Fibroblast of lung (primary cell): ENCODE data around the gene IFT52. TPM values are rescaled to one million over a fixed set of nuclear protein-coding genes. Genes with fewer than 3 reads are reported as not detected.
"Not testable (repeated sequence)": the region's sequence is repeated elsewhere in the genome, so short reads cannot be mapped to it uniquely, and the experiment has no call there.

Experiments used
- DNase-seq, 2 donors: peaks; one replicate each; pipeline versions ENCODE4 v3.0.0 to v3.0.0-alpha.2; 2010; ENCODE audit warnings: low read depth in 2 of 2
- H2AFZ ChIP-seq: 2 replicates; pipeline ENCODE4 v1.5.1; 2012; ENCODE audit warnings: low read length, control low read depth, inconsistent platforms
- H3K27ac ChIP-seq: 2 replicates; pipeline ENCODE4 v1.5.1; 2011; ENCODE audit warnings: low read length, control low read depth; ENCODE audit not compliant: insufficient read depth
- H3K27me3 ChIP-seq: 2 replicates; pipeline ENCODE4 v1.5.1; 2011; ENCODE audit warnings: mild to moderate bottlenecking, low read length; ENCODE audit not compliant: control insufficient read depth, insufficient read depth
- H3K36me3 ChIP-seq: 2 replicates; pipeline ENCODE4 v1.5.1; 2011; ENCODE audit warnings: low read length; ENCODE audit not compliant: control insufficient read depth, insufficient read depth
- H3K4me1 ChIP-seq: 2 replicates; pipeline ENCODE4 v1.5.1; 2011; ENCODE audit warnings: low read length; ENCODE audit not compliant: control insufficient read depth, insufficient read depth; ENCODE audit errors: extremely low read depth
- H3K4me2 ChIP-seq: 2 replicates; pipeline ENCODE4 v1.5.1; 2011; ENCODE audit warnings: low read length, control low read depth; ENCODE audit not compliant: insufficient read depth; ENCODE audit errors: extremely low read depth
- H3K4me3 ChIP-seq, 4 experiments: fragments of 200-600 bp in 1 of 4; sonication (generic) in 1 of 4; replicated peaks in 1 of 4; 2 replicates each; pipeline ENCODE4 v1.5.1; 2011 to 2016; ENCODE audit warnings: low read length in 4 of 4, low read depth in 3 of 4, mild to moderate bottlenecking in 3 of 4, control low read depth in 2 of 4, inconsistent platforms in 1 of 4, mixed read lengths in 1 of 4; ENCODE audit not compliant: insufficient read depth in 1 of 4; ENCODE audit errors: control extremely low read depth in 1 of 4
- H3K79me2 ChIP-seq: 2 replicates; pipeline ENCODE4 v1.5.1; 2012; ENCODE audit warnings: mild to moderate bottlenecking, low read length, inconsistent platforms; ENCODE audit not compliant: control insufficient read depth, insufficient read depth
- H3K9ac ChIP-seq: 2 replicates; pipeline ENCODE4 v1.5.1; 2011; ENCODE audit warnings: mild to moderate bottlenecking, low read length, control low read depth; ENCODE audit not compliant: insufficient read depth
- H3K9me3 ChIP-seq: 2 replicates; pipeline ENCODE4 v1.5.1; 2012; ENCODE audit warnings: low read depth, low read length; ENCODE audit not compliant: control insufficient read depth, insufficient read depth
- H4K20me1 ChIP-seq: 2 replicates; pipeline ENCODE4 v1.5.1; 2011; ENCODE audit warnings: low read length; ENCODE audit not compliant: control insufficient read depth, insufficient read depth; ENCODE audit errors: extremely low read depth
- EZH2 ChIP-seq: IDR thresholded peaks from 2 replicates; pipeline ENCODE4 v1.5.1; 2012; ENCODE audit warnings: low read length, control low read depth, mild to moderate bottlenecking; ENCODE audit errors: missing control alignments
- polyA plus RNA-seq, 2 donors: library from polyadenylated mRNA; depleted of rRNA in 1 of 2; stranded (reverse) in 1 of 2; unstranded in 1 of 2; fragments of >200 nt; gene quantifications; 2 replicates each; pipeline ENCODE4 v1.2.1, GENCODE V29; 2011 to 2012; ENCODE audit warnings: missing spikeins in 1 of 2
- total RNA-seq: library from RNA; depleted of rRNA; stranded (reverse); fragments of >200 nt; gene quantifications from 2 replicates; pipeline ENCODE4 v1.2.1, GENCODE V29; 2014
- TF ChIP-seq, protein P1 (sequence below), 2 donors: IDR thresholded peaks in 1 of 2; conservative IDR thresholded peaks in 1 of 2; 1 replicate in 1 of 2; 2 replicates in 1 of 2; pipeline ENCODE4 v1.5.1; 2011 to 2012; ENCODE audit warnings: low read length in 2 of 2, control low read depth in 1 of 2, inconsistent platforms in 1 of 2, low read depth in 1 of 2, mild to moderate bottlenecking in 1 of 2

The IFT52 gene
- total and polyA plus RNA-seq, 2 donors (not counting 1 experiment from before 2014, with no cell fraction given), result 38.8 to 41.9 TPM

DNA sequence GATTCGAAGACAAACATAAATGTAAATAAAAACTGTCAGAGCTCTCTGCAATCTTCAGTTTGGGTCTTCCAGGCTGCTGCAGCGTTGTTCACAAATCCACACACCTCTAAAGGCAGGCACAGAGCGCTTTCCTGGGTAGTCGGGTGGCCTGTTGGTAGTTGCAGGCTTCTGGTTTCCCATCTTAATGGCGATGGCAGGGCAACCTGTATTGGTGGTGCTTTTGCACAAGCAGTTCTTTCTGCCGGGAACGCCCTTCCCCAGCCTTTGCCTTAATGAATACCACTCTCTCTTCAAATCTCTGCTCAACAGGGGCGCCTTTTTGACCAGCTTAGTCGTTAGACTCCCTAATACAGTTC, 723 bp upstream of the IFT52 start:
- TF ChIP-seq, protein P1, sequence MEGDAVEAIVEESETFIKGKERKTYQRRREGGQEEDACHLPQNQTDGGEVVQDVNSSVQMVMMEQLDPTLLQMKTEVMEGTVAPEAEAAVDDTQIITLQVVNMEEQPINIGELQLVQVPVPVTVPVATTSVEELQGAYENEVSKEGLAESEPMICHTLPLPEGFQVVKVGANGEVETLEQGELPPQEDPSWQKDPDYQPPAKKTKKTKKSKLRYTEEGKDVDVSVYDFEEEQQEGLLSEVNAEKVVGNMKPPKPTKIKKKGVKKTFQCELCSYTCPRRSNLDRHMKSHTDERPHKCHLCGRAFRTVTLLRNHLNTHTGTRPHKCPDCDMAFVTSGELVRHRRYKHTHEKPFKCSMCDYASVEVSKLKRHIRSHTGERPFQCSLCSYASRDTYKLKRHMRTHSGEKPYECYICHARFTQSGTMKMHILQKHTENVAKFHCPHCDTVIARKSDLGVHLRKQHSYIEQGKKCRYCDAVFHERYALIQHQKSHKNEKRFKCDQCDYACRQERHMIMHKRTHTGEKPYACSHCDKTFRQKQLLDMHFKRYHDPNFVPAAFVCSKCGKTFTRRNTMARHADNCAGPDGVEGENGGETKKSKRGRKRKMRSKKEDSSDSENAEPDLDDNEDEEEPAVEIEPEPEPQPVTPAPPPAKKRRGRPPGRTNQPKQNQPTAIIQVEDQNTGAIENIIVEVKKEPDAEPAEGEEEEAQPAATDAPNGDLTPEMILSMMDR (conservative IDR thresholded peaks at IDR 0.05 in 1 of 2, IDR thresholded peaks at IDR 0.05 in 1 of 2; ENCODE audit: low read depth in 1 of 2, low read length in 2 of 2), result no peak
- no peak for TF ChIP-seq EZH2
- Histone ChIP-seq H3K27me3 (no peaks in the 10 kb centered on the region), H3K4me2 (peak overlapping the region; percentile 98), H3K36me3 (no peaks in the 10 kb centered on the region), H3K4me3 (peak overlapping the region; percentile 85 to 95 (median 87)), H3K27ac (peak overlapping the region; percentile 99), H3K9me3 (no peaks in the 10 kb centered on the region), H3K4me1 (no peaks in the 10 kb centered on the region), H3K9ac (no peak overlapping the region), H2AFZ (peak overlapping the region; percentile 91), H3K79me2 (peaks cover 7% of the 10 kb centered on the region), H4K20me1 (no peaks in the 10 kb centered on the region)
- DNase-seq, result no peak

GRCh38 chr20:43601960-43602359, 11.2 kb downstream of the IFT52 start:
- not testable (repeated sequence) for H3K27me3 ChIP-seq, H2AFZ ChIP-seq, H3K9me3 ChIP-seq, H4K20me1 ChIP-seq, DNase-seq, H3K4me1 ChIP-seq, H3K36me3 ChIP-seq, H3K9ac ChIP-seq, H3K27ac ChIP-seq, H3K4me3 ChIP-seq, H3K4me2 ChIP-seq, H3K79me2 ChIP-seq

DNA sequence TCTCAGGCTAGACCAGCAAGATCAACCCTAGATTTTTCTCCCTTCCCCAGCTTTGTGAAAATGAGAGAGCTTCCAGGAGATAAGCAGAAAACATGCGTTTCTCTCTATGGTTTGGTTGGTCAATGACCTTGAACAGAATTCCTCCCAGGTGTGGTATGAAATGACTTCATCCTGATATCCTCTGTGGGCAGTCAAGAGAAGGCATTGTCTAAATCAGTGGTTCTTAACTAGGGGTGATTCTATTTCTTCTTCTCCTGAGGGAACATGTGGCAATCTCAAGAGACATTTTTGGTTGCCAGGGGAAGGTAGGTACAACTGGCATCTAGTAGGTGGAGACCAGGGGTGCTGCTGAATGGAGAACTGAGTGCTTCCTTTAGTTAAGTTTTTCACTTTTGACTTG, 12.4 kb downstream of the IFT52 start:
- H3K4me2 ChIP-seq, result no peak overlapping the region
- no peak for DNase-seq
- no peaks in the 10 kb centered on the region for H3K27me3 ChIP-seq
- H2AFZ ChIP-seq, result no peak overlapping the region
- no peak overlapping the region for H3K9ac ChIP-seq
- TF ChIP-seq EZH2, result no peak
- TF ChIP-seq, protein P1 (conservative IDR thresholded peaks at IDR 0.05 in 1 of 2, IDR thresholded peaks at IDR 0.05 in 1 of 2; ENCODE audit: low read depth in 1 of 2, low read length in 2 of 2), result no peak
- H3K4me3 ChIP-seq, result no peak overlapping the region
- H3K9me3 ChIP-seq, result no peaks in the 10 kb centered on the region
- H3K4me1 ChIP-seq, result no peaks in the 10 kb centered on the region
- peaks cover 2% of the 10 kb centered on the region for H3K36me3 ChIP-seq
- H4K20me1 ChIP-seq, result no peaks in the 10 kb centered on the region
- no peaks in the 10 kb centered on the region for H3K79me2 ChIP-seq
- no peak overlapping the region for H3K27ac ChIP-seq
